ENCODE data around the gene PPP2R5D.
A peak's percentile ranks its signal among the peaks of the same experiment; 100 is the strongest.

The PPP2R5D gene

DNA sequence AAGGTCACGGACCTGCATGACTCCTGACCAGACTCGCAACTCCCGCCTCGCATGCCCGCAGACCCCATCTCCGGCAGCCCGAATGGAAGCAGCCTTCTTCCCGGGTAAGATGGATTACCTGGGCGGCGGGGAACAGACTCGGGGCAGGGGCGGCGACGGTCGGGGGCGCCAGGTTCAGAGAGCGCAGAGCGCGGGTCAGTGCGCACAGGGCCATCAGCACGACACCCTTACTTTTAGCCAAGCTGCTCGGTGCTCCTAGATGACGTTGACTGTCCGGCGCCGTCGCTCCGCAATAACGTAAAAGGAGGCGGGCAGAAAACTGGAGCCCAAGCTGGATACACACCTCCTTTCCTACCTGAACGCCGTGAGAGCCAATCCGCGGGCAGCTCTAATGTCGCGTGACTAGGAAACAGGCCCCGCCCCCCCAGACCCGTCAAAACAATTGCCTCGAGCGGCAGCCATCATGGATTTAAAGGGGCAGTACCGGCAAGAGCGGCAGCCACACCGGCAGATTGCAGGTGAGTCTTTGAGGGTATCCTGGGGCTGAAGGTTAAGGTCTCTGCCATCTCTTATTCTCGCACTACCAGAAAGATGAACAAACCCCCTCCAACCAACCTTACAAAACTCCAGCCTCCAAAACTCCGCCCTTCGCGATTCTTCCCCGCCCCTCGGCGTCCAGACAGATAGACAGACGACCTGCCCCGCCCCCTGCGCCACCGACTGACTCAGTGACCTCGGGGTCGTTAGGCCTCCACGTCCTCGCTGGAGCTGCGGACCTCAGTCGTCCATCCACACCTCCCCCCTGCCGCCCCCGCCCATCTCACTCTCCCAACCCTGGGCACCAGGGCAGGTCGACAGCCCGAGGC, 75.0 kb downstream of the PPP2R5D start, which contains the start of the genes KLC4 and MRPL2:
TSS of gene KLC4 (plus strand) at position 464 of the 866 bp plus-strand sequence. CDS start 1,705 bp downstream, outside the sequence.
TSS of gene MRPL2 (minus strand) at position 267 of the 866 bp plus-strand sequence. CDS start at position 214, 53 bp downstream.
- Histone ChIP-seq H3K4me3 (ENCODE audit: insufficient read length, low read depth) (peak within 1 kb of the TSS; percentile 92), H3K9ac (ENCODE audit: insufficient read length, low read depth) (peak within 1 kb of the TSS; percentile 90), H3K4me1 (ENCODE audit: insufficient read depth, insufficient read length) (no peaks in the 10 kb centered on the region), H3K9me3 (ENCODE audit: insufficient read depth, low read length) (no peaks in the 10 kb centered on the region), H3K27me3 (ENCODE audit: insufficient read depth, insufficient read length) (no peaks in the 10 kb centered on the region), H3K36me3 (ENCODE audit: insufficient read depth, insufficient read length, low read length) (peaks cover 47% of the 10 kb centered on the region)
- peak; percentile 95 for DNase-seq (ENCODE audit: low read depth, low spot score)
- TF ChIP-seq SUZ12 (IDR thresholded peaks at IDR 0.05; ENCODE audit: extremely low read depth, insufficient read depth, insufficient read length) (no peak), YY1 (IDR thresholded peaks at IDR 0.05; ENCODE audit: insufficient read depth, insufficient read length) (peak; percentile 66)

DNA sequence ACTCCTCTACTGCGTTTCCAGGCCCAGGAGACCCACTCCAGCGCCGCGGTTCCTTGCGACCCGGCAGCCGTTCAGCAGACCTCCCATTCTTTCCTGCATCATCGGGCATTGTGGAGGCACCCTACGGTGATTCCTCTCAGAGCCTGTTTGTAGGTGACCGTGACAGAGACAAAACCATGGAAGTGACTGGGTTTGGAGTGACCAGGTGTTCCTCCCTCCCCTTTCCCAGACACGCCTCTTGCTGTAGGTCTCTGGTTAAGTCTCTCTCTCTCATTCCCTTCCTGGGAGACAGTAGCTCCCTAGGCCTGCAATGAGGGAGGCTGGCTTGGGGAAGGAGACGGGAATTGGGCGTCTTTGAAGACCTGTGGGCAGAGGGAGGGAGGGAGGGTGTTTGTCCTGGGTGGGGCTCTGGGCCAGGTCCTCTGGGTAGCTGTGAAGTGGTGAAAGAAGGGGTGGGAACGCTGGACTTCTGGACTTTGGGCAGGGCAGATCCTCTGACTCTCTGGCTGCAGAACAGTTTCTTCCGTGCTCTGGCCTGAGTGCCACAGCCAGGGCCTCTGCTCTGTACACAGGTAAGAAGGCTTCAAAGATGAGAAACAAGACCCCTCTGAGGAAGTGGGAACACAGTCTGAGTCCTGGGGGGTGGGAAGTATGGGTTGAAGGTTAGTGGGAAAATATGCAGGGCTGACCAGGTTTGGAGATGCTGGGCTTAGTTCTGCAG, 75.8 kb downstream of the PPP2R5D start:
- Histone ChIP-seq H3K4me3 (ENCODE audit: insufficient read length, low read depth) (peak overlapping the region; percentile 92), H3K9me3 (ENCODE audit: insufficient read depth, low read length) (no peaks in the 10 kb centered on the region), H3K36me3 (ENCODE audit: insufficient read depth, insufficient read length, low read length) (peaks cover 43% of the 10 kb centered on the region), H3K27me3 (ENCODE audit: insufficient read depth, insufficient read length) (no peaks in the 10 kb centered on the region), H3K4me1 (ENCODE audit: insufficient read depth, insufficient read length) (no peaks in the 10 kb centered on the region), H3K9ac (ENCODE audit: insufficient read length, low read depth) (peak overlapping the region; percentile 72)
- no peak for TF ChIP-seq YY1 (IDR thresholded peaks at IDR 0.05; ENCODE audit: insufficient read depth, insufficient read length)
- TF ChIP-seq ZNF274 (IDR thresholded peaks at IDR 0.05; ENCODE audit: low read depth, low read length), result no peak
- TF ChIP-seq SUZ12 (IDR thresholded peaks at IDR 0.05; ENCODE audit: extremely low read depth, insufficient read depth, insufficient read length), result no peak
- no peak for DNase-seq (ENCODE audit: low read depth, low spot score)

DNA sequence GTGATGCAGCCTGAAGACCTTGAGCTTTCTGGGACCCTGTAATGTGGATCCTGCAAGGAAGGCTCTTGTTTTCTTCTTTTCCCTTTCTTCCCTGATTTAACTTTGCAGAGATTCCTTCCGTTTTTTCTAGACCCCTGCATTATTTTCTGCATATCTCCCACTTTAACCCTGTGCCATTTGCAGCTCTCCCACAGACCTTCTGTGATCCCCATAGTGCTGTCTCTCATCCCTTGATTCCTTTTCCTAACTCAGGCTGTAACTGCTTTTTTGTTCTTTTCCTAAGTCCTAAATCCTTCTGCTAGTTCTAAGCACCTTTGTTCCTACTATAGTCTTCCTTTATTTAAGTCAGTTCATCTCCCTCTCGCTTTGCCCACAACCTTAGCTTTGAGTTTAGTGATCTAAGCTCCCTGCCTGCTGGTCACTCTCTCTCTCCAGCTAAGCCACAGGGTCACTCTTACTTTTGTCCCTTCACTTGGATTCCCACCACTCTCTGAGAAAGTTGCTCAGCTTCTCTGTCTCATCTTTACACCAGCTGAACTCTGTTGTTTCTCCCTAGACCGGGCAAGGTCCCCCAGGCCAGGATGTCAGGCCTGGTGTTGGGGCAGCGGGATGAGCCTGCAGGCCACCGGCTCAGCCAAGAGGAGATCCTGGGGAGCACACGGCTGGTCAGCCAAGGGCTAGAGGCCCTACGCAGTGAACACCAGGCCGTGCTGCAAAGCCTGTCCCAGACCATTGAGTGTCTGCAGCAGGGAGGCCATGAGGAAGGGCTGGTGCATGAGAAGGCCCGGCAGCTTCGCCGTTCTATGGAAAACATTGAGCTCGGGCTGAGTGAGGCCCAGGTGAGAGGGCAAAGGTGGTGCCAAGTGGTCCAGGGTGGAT, 76.6 kb downstream of the PPP2R5D start:
- no peak for DNase-seq (ENCODE audit: low read depth, low spot score)
- H3K9ac ChIP-seq (ENCODE audit: insufficient read length, low read depth), result peak overlapping the region; percentile 72
- no peak overlapping the region for H3K4me3 ChIP-seq (ENCODE audit: insufficient read length, low read depth)
- no peaks in the 10 kb centered on the region for H3K4me1 ChIP-seq (ENCODE audit: insufficient read depth, insufficient read length)
- no peaks in the 10 kb centered on the region for H3K9me3 ChIP-seq (ENCODE audit: insufficient read depth, low read length)
- no peak for TF ChIP-seq ZNF274 (IDR thresholded peaks at IDR 0.05; ENCODE audit: low read depth, low read length)
- TF ChIP-seq SUZ12 (IDR thresholded peaks at IDR 0.05; ENCODE audit: extremely low read depth, insufficient read depth, insufficient read length), result no peak
- no peak for TF ChIP-seq YY1 (IDR thresholded peaks at IDR 0.05; ENCODE audit: insufficient read depth, insufficient read length)
- no peaks in the 10 kb centered on the region for H3K27me3 ChIP-seq (ENCODE audit: insufficient read depth, insufficient read length)
- H3K36me3 ChIP-seq (ENCODE audit: insufficient read depth, insufficient read length, low read length), result peaks cover 43% of the 10 kb centered on the region

DNA sequence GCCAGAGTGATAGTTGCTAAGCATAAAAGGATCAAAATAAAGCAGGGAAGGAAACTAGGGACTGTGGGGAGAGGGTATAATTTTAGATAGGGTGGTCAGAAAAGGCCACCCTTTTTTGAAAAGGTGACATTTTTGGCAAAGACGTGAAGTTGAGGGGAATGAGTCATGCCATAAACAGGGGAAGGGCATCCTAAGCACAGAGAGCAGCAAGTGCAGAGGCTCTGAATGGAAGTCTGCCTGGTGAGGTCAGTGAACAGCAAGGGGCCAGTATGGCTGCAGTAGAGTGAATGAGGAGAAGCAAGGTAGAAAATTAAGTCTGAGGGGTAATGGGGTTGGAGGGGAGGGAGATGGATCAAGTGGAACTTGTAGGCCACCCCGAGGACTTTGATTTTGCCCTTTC, 77.5 kb downstream of the PPP2R5D start:
- Histone ChIP-seq H3K4me3 (ENCODE audit: insufficient read length, low read depth) (no peak overlapping the region), H3K27me3 (ENCODE audit: insufficient read depth, insufficient read length) (no peaks in the 10 kb centered on the region), H3K9ac (ENCODE audit: insufficient read length, low read depth) (no peak overlapping the region), H3K9me3 (ENCODE audit: insufficient read depth, low read length) (no peaks in the 10 kb centered on the region), H3K4me1 (ENCODE audit: insufficient read depth, insufficient read length) (no peaks in the 10 kb centered on the region), H3K36me3 (ENCODE audit: insufficient read depth, insufficient read length, low read length) (peaks cover 44% of the 10 kb centered on the region)
- TF ChIP-seq ZNF274 (IDR thresholded peaks at IDR 0.05; ENCODE audit: low read depth, low read length) (no peak), SUZ12 (IDR thresholded peaks at IDR 0.05; ENCODE audit: extremely low read depth, insufficient read depth, insufficient read length) (no peak), YY1 (IDR thresholded peaks at IDR 0.05; ENCODE audit: insufficient read depth, insufficient read length) (no peak)
- DNase-seq (ENCODE audit: low read depth, low spot score), result no peak

Measured in NT2/D1 (cell line).